Lung (tissue), 13 donors: ENCODE measurements around the gene HOXB3. TPM values are rescaled to one million over a fixed set of nuclear protein-coding genes. Genes with fewer than 3 reads are reported as not detected.

ENCODE experiments used
- ATAC-seq: fragments of 200-7000 bp; cut with Tn5 transposase; one replicate; pipeline ENCODE4 v1.9.1; 2020; ENCODE audit warnings: moderate number of reproducible peaks; ENCODE audit not compliant: insufficient read depth, low FRiP score
- DNase-seq, 3 donors: peaks; one replicate each; pipeline ENCODE4 v3.0.0-alpha.2; 2013 to 2017
- H3K27ac ChIP-seq, 2 donors: one replicate each; pipeline ENCODE4 v1.5.1; 2013; ENCODE audit warnings: mild to moderate bottlenecking in 2 of 2, moderate library complexity in 2 of 2, control low read depth in 1 of 2, inconsistent platforms in 1 of 2, low read depth in 1 of 2, low read length in 1 of 2
- H3K27me3 ChIP-seq, 3 donors: one replicate each; pipeline ENCODE4 v1.5.1; 2013; ENCODE audit warnings: low read length in 2 of 3; ENCODE audit not compliant: control insufficient read depth in 3 of 3, insufficient read depth in 3 of 3
- H3K36me3 ChIP-seq, 4 donors: one replicate each; pipeline ENCODE4 v1.5.1; 2013; ENCODE audit warnings: low read length in 4 of 4, mild to moderate bottlenecking in 1 of 4, moderate library complexity in 1 of 4; ENCODE audit not compliant: control insufficient read depth in 4 of 4, insufficient read depth in 4 of 4
- H3K4me1 ChIP-seq, 5 donors: one replicate each; pipeline ENCODE4 v1.5.1; 2013; ENCODE audit warnings: low read length in 5 of 5, mild to moderate bottlenecking in 2 of 5, moderate library complexity in 1 of 5; ENCODE audit not compliant: control insufficient read depth in 5 of 5, insufficient read depth in 5 of 5
- H3K4me3 ChIP-seq: one replicate; pipeline ENCODE4 v1.5.1; 2013; ENCODE audit warnings: mild to moderate bottlenecking, control low read depth, moderate library complexity
- H3K9ac ChIP-seq, 2 donors: one replicate each; pipeline ENCODE4 v1.5.1; 2013; ENCODE audit warnings: low read length in 2 of 2, control low read depth in 1 of 2; ENCODE audit not compliant: insufficient read depth in 1 of 2
- H3K9me3 ChIP-seq, 4 donors: one replicate each; pipeline ENCODE4 v1.5.1; 2013; ENCODE audit warnings: low read length in 3 of 4, mild to moderate bottlenecking in 1 of 4, moderate library complexity in 1 of 4; ENCODE audit not compliant: control insufficient read depth in 4 of 4, insufficient read depth in 3 of 4
- WGBS, 2 donors: extraction: QIAGEN DNeasy Blood & Tissue Kit; methylation state at CpG; one replicate each; pipeline ENCODE4 v1.1.7; 2013; 5-methylcytosine and 5-hydroxymethylcytosine counted together
- polyA plus RNA-seq, 2 donors: library from polyadenylated mRNA; stranded (reverse); fragments of 200-250 nt; gene quantifications; one replicate each; pipeline ENCODE4 v1.2.1, GENCODE V29; 2013
- small RNA-seq: library from RNA; depleted of rRNA; stranded (forward); fragments of <200 nt; gene quantifications from one replicate; pipeline ENCODE3, GENCODE V24; 2014; ENCODE audit warnings: low replicate concordance
- total RNA-seq, 2 donors: library from RNA; depleted of rRNA in 1 of 2; stranded (reverse); fragments of >200 nt in 1 of 2; gene quantifications; one replicate each; pipeline ENCODE4 v1.2.1, GENCODE V29; 2014 to 2021
- TF ChIP-seq, protein P1 (sequence below): IDR thresholded peaks from 2 replicates; pipeline ENCODE4 v1.5.1; 2012; ENCODE audit warnings: mild to moderate bottlenecking; ENCODE audit errors: control extremely low read depth, extremely low read depth
- donor health status: control.
- donor health status: control.
- donor health status: Bipolar disorder and iron deficiency.
- donor health status: healthy.
- donor health status: DM: yes; HTN: yes; CAD: no.

Gene HOXB3
- total and polyA plus RNA-seq, 4 donors, result 1.9 to 21.1 (median 6.7) TPM

DNA sequence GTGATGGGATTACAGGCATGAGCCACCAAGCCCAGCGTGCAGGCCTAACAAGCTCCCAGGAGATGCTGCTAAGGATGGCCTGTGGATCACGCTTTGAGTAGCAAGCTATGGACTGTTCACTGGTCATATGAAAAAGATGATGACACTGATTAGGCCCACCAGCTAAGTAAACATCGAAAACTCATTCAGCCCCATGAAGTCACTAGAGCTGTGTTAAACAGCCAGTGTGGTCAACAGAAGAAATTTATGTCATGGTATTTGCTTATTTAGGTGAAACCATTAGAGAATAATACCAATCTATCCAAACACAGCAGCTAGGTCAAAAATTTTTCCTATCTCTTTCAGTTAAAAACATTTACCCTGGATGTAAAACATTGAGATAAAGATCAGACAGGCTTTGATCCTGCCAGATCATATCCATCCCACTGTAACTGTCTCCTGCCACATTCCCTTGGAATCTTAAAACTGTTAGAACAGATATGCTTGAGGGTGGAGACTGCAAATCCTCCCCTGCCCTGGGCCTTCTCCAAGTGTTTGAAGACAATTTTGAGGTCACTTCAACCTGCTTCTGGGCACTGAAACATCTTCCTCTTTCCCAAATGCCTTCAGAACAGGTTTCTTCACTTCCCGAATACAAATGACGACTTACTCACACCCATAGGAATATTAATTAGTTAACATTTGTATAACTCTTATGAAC is 90.2 kb downstream of the HOXB3 start:
- Histone ChIP-seq H3K9me3 (no peaks in the 10 kb centered on the region), H3K27ac (no peak overlapping the region), H3K36me3 (no peaks in the 10 kb centered on the region), H3K27me3 (peaks cover 0 to 20% (median 3%) of the 10 kb centered on the region in 3 donors), H3K9ac (no peak overlapping the region), H3K4me1 (peaks cover 0 to 38% (median 10%) of the 10 kb centered on the region in 5 donors), H3K4me3 (no peak overlapping the region)
- TF ChIP-seq, protein P1, sequence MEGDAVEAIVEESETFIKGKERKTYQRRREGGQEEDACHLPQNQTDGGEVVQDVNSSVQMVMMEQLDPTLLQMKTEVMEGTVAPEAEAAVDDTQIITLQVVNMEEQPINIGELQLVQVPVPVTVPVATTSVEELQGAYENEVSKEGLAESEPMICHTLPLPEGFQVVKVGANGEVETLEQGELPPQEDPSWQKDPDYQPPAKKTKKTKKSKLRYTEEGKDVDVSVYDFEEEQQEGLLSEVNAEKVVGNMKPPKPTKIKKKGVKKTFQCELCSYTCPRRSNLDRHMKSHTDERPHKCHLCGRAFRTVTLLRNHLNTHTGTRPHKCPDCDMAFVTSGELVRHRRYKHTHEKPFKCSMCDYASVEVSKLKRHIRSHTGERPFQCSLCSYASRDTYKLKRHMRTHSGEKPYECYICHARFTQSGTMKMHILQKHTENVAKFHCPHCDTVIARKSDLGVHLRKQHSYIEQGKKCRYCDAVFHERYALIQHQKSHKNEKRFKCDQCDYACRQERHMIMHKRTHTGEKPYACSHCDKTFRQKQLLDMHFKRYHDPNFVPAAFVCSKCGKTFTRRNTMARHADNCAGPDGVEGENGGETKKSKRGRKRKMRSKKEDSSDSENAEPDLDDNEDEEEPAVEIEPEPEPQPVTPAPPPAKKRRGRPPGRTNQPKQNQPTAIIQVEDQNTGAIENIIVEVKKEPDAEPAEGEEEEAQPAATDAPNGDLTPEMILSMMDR, result no peak
- no peak for DNase-seq
- WGBS, 2 donors, result 78 to 87% methylated on average over 5 of the region's 5 CpGs
- ATAC-seq, result no peak

DNA sequence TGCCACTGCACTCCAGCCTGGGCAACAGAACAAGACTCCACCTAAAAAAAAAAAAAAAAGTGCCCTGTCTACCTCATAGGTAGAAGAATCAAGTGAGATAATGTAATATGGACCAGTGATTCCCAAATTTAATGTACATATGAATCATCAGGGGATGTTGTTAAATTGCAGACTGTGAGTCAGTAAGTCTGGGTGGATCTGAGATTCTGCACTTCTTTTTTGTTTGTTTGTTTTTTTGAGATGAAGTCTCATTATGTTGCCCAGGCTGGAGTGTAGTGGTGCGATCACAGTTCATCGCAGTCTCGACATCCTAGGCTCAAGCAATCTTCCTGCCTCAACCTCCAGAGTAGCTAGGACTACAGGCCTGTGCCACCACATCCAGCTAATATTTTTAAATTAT is 90.8 kb downstream of the HOXB3 start:
- Histone ChIP-seq H3K27me3 (peaks cover 0 to 22% (median 3%) of the 10 kb centered on the region in 3 donors), H3K9me3 (no peaks in the 10 kb centered on the region)
- 94 to 99% methylated on average over 3 of the region's 3 CpGs for WGBS, 2 donors

More for the DNA sequence above, 90.8 kb downstream of the HOXB3 start:
- DNase-seq (no peak), ATAC-seq (no peak)
- Histone ChIP-seq H3K9ac (no peak overlapping the region), H3K36me3 (no peaks in the 10 kb centered on the region), H3K4me1 (peaks cover 0 to 39% (median 10%) of the 10 kb centered on the region in 5 donors), H3K4me3 (no peak overlapping the region), H3K27ac (no peak overlapping the region)
- TF ChIP-seq, protein P1, result no peak

Small RNAs within 50 kb of the gene (small RNA-seq; reads per million reads assigned to genes)
- gene MIR196A1, result not detected

Other genes starting within 250 kb of the HOXB3 start
- gene SKAP1, start 160.0 kb downstream of the HOXB3 start, total RNA-seq, result 1 to 10 TPM; 1.4 to 3.3 TPM
- gene SKAP1, start 160.0 kb downstream of the HOXB3 start, polyA plus RNA-seq, result 1 to 10 TPM; 1.8 to 4.9 TPM
- not detected for gene HOXB1, start 59.2 kb downstream of the HOXB3 start, total RNA-seq
- not detected for gene HOXB1, start 59.2 kb downstream of the HOXB3 start, polyA plus RNA-seq
- gene HOXB2, start 45.1 kb downstream of the HOXB3 start, total RNA-seq, result 10 to 100 TPM in 1 of 2 donors, 1 to 10 TPM in 1; 6.7 to 13.9 TPM
- 1 to 10 TPM; 4.1 to 7.8 TPM for gene HOXB2, start 45.1 kb downstream of the HOXB3 start, polyA plus RNA-seq
- 1 to 10 TPM; 3.5 to 6.7 TPM for gene HOXB4, start 11.9 kb downstream of the HOXB3 start, total RNA-seq
- gene HOXB4, start 11.9 kb downstream of the HOXB3 start, polyA plus RNA-seq, result 1 to 10 TPM; 1.4 to 1.7 TPM
- gene HOXB5, start 3.5 kb upstream of the HOXB3 start, total RNA-seq, result 1 to 10 TPM; 2.6 to 2.9 TPM
- gene HOXB5, start 3.5 kb upstream of the HOXB3 start, polyA plus RNA-seq, result 1 to 10 TPM; 1.8 TPM
- gene HOXB6, start 14.7 kb upstream of the HOXB3 start, total RNA-seq, result 1 to 10 TPM; 6.1 to 7.5 TPM
- gene HOXB6, start 14.7 kb upstream of the HOXB3 start, polyA plus RNA-seq, result 1 to 10 TPM; 5.3 to 5.4 TPM
- 1 to 10 TPM in 1 of 2 donors, under 1 TPM in 1; 0.43 to 3.3 TPM for gene HOXB7, start 20.8 kb upstream of the HOXB3 start, total RNA-seq
- gene HOXB7, start 20.8 kb upstream of the HOXB3 start, polyA plus RNA-seq, result 1 to 10 TPM; 1.2 to 3.3 TPM
- gene HOXB8, start 25.1 kb upstream of the HOXB3 start, total RNA-seq, result under 1 TPM in 1 of 2 donors, not detected in 1; 0.31 TPM
- gene HOXB8, start 25.1 kb upstream of the HOXB3 start, polyA plus RNA-seq, result under 1 TPM; 0.08 to 0.10 TPM
- gene HOXB9, start 36.1 kb upstream of the HOXB3 start, total RNA-seq, result under 1 TPM in 1 of 2 donors, not detected in 1; 0.18 TPM
- not detected for gene HOXB9, start 36.1 kb upstream of the HOXB3 start, polyA plus RNA-seq
- gene PRAC1, start 132.3 kb upstream of the HOXB3 start, total RNA-seq, result not detected
- gene PRAC1, start 132.3 kb upstream of the HOXB3 start, polyA plus RNA-seq, result not detected
- not detected for gene PRAC2, start 132.9 kb upstream of the HOXB3 start, total RNA-seq
- gene PRAC2, start 132.9 kb upstream of the HOXB3 start, polyA plus RNA-seq, result not detected
- gene HOXB13, start 138.5 kb upstream of the HOXB3 start, total RNA-seq, result not detected
- gene HOXB13, start 138.5 kb upstream of the HOXB3 start, polyA plus RNA-seq, result not detected
- 1 to 10 TPM; 2.3 to 2.8 TPM for gene TTLL6, start 227.0 kb upstream of the HOXB3 start, total RNA-seq
- under 1 TPM; 0.94 to 0.95 TPM for gene TTLL6, start 227.0 kb upstream of the HOXB3 start, polyA plus RNA-seq
- gene CALCOCO2, start 240.8 kb upstream of the HOXB3 start, total RNA-seq, result 100 to 1,000 TPM; 102 to 128 TPM
- 10 to 100 TPM; 46.8 to 84.0 TPM for gene CALCOCO2, start 240.8 kb upstream of the HOXB3 start, polyA plus RNA-seq